Measurements from ENCODE around the gene C12orf75. TPM values are rescaled to one million over a fixed set of nuclear protein-coding genes. Genes with fewer than 3 reads are reported as not detected.
A peak's percentile ranks its signal among the peaks of the same experiment; 100 is the strongest.

Gene C12orf75
- total RNA-seq, 6 experiments from 2014 or later, result 1,007 to 1,412 (median 1,300) TPM

DNA sequence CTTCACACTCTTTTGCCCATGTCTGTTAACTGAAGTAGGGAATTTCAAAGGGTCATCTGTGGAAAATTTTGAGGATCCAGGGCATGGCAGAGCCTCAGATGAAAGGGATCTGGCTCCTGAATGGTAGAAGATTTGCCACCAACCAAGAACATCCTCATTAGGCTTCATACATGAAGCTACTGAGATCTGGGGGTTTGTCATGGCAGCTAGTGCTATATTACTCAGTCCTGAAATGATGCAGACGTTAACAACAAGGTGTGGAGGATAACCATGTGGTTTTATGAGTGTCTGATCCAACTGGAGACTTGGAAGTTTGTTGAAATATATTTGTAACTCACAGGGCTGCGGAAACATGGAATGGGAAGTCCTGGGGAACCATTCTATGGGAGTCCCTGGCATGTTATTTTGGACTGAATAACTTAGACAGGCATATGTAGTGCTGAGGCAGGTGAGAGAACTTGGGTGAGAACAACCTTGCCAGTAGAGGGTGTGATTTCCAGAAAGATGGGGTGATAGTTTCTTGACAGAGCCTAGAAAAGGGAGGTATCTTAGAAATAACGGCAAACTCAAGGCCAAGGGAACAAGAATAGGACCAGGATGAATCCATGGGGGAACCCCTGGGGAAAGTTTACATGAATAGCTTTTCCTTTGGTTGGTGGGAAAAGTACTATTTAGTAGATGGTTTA is 42.0 kb upstream of the C12orf75 start:
- 0 out of 2 replicates have a peak, but pooled peaks cover 4% of the 10 kb centered on the region for H3K36me3 Mint-ChIP-seq (ENCODE audit: low read depth)
- no peak overlapping the region for H3K4me3 Mint-ChIP-seq
- H3K9me3 Mint-ChIP-seq, result no peaks in the 10 kb centered on the region
- H3K27me3 Mint-ChIP-seq (ENCODE audit: insufficient read depth), result no peaks in the 10 kb centered on the region
- H3K4me1 Mint-ChIP-seq (ENCODE audit: low read depth), result peaks cover 26% of the 10 kb centered on the region
- no peak for DNase-seq
- TF ChIP-seq, protein P1, sequence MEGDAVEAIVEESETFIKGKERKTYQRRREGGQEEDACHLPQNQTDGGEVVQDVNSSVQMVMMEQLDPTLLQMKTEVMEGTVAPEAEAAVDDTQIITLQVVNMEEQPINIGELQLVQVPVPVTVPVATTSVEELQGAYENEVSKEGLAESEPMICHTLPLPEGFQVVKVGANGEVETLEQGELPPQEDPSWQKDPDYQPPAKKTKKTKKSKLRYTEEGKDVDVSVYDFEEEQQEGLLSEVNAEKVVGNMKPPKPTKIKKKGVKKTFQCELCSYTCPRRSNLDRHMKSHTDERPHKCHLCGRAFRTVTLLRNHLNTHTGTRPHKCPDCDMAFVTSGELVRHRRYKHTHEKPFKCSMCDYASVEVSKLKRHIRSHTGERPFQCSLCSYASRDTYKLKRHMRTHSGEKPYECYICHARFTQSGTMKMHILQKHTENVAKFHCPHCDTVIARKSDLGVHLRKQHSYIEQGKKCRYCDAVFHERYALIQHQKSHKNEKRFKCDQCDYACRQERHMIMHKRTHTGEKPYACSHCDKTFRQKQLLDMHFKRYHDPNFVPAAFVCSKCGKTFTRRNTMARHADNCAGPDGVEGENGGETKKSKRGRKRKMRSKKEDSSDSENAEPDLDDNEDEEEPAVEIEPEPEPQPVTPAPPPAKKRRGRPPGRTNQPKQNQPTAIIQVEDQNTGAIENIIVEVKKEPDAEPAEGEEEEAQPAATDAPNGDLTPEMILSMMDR (IDR thresholded peaks at IDR 0.05), result peak; percentile 31; the same call in 1 of the 2 replicates
- no peak overlapping the region for H3K27ac Mint-ChIP-seq

DNA sequence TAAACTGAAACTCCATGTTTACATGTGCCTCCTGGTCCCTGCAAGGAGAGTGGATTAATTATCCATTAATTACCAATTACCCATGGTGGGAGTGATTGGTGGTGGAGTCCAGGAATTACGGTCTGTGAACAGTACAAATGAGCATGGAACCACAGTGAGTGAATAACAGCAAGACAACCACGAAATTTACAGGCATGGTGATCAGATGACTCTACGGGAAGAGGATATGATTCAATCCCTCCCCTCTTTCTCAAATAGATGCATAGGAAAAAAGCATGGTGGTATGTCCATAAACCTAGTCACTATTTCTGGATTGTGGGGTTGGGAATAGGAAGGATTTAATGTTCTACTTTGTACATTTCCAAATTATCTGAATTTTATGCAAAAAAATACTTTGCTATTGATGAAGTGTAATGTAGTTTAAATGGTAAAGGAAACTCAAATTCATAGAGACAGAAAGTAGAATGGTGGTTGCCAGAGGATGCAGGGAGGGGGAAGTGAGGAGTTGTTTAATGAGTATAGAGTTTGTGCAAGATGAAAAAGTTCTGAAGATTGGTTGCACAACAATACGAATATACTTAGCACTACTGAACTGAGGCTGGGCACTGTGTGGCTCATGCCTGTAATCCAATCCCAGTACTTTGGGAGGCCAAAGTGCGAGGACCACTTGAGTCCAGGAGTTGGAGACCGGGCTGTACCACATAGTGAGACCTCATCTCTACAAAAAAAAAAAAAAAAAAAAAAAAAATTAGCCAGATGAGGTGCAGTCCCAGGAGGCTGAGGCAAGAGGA is 41.2 kb upstream of the C12orf75 start:
- no peaks in the 10 kb centered on the region for H3K27me3 Mint-ChIP-seq (ENCODE audit: insufficient read depth)
- H3K4me1 Mint-ChIP-seq (ENCODE audit: low read depth), result peaks cover 33% of the 10 kb centered on the region
- DNase-seq, result peak; percentile 60
- no peak overlapping the region for H3K4me3 Mint-ChIP-seq
- TF ChIP-seq, protein P1 (IDR thresholded peaks at IDR 0.05), result no peak
- no peaks in the 10 kb centered on the region for H3K9me3 Mint-ChIP-seq
- no peaks in the 10 kb centered on the region for H3K36me3 Mint-ChIP-seq (ENCODE audit: low read depth)
- no peak overlapping the region for H3K27ac Mint-ChIP-seq

DNA sequence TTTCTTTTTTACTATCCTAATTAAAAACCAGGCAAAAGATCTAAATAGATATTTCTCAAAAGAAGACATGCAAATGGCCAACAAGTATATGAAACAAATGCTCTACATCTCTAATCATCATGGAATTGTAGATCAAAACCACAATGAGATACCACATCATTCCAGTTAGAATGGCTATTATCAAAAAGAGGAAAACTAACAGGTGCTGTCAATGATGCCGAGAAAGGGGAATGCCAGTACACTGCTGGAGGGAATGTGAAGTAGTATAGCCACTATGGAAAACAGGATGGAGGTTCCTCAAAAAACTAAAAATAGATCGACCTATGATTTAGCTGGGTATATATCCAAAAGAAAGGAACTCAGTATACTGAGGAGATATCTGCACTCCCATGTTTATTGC is 39.0 kb upstream of the C12orf75 start:
- peaks cover 46% of the 10 kb centered on the region for H3K4me1 Mint-ChIP-seq (ENCODE audit: low read depth)
- H3K27ac Mint-ChIP-seq, result no peak overlapping the region
- DNase-seq, result no peak
- TF ChIP-seq, protein P1 (IDR thresholded peaks at IDR 0.05), result no peak
- H3K4me3 Mint-ChIP-seq, result no peak overlapping the region
- H3K36me3 Mint-ChIP-seq (ENCODE audit: low read depth), result no peaks in the 10 kb centered on the region; the same call in 1 of the 2 replicates
- H3K27me3 Mint-ChIP-seq (ENCODE audit: insufficient read depth), result no peaks in the 10 kb centered on the region
- no peaks in the 10 kb centered on the region for H3K9me3 Mint-ChIP-seq

DNA sequence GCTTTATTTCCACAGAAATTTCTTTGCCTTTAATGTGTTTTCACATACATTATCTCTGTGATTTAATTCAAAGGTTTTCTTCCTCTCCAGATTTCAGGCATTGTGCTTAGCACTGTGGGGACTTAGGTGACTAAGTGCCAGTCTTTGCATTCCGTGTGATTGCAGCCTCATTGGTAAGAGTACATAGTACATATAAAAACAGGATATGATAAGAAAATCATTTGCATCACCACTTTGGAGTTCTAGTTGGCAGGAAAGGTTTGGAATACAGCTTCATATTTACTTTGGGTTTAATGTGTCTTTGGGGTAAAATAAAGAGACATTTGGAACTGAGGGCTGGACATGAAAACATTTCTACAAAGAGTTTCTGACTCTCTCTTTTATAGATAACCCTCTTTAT is 37.8 kb upstream of the C12orf75 start:
- no peak for DNase-seq
- Mint-ChIP-seq H3K27me3 (ENCODE audit: insufficient read depth) (no peaks in the 10 kb centered on the region; the same call in 1 of the 2 replicates), H3K27ac (peak overlapping the region; percentile 17; the same call in 1 of the 2 replicates), H3K4me1 (ENCODE audit: low read depth) (peaks cover 46% of the 10 kb centered on the region), H3K36me3 (ENCODE audit: low read depth) (peaks cover 3% of the 10 kb centered on the region), H3K4me3 (no peak overlapping the region), H3K9me3 (peaks cover 3% of the 10 kb centered on the region)
- TF ChIP-seq, protein P1 (IDR thresholded peaks at IDR 0.05), result no peak

DNA sequence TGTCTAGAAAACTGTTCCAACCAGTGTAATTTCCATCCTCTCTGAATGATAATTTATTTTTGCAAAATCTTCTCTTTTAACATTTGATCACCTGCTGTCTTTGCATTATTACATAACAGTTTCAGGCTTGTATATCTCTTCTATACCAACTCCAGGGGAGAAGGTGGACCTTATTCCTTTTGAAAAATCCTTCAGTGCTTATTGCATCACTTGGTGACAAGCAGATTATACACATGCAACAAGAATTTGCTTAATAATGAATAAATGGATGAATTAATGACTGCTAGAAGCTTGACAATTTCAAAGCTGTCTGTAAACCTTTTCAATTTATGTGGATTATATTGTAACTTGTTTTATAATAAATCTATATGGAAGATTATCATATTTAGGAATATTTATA is 37.3 kb upstream of the C12orf75 start:
- Mint-ChIP-seq H3K36me3 (ENCODE audit: low read depth) (peaks cover 8% of the 10 kb centered on the region), H3K27ac (peak overlapping the region; percentile 17; the same call in 1 of the 2 replicates), H3K4me3 (no peak overlapping the region), H3K4me1 (ENCODE audit: low read depth) (peaks cover 46% of the 10 kb centered on the region), H3K9me3 (peaks cover 8% of the 10 kb centered on the region), H3K27me3 (ENCODE audit: insufficient read depth) (no peaks in the 10 kb centered on the region; the same call in 1 of the 2 replicates)
- DNase-seq, result no peak
- TF ChIP-seq, protein P1 (IDR thresholded peaks at IDR 0.05), result no peak
